GM12874 (cell line): Measurements from ENCODE around the gene INPP4B.

Experiments
- CTCF ChIP-seq: IDR thresholded peaks from 2 replicates; pipeline ENCODE4 v1.5.1; 2011; ENCODE audit warnings: low read depth, mild to moderate bottlenecking, control low read depth, low read length, moderate library complexity; ENCODE audit not compliant: insufficient read depth

INPP4B gene

DNA sequence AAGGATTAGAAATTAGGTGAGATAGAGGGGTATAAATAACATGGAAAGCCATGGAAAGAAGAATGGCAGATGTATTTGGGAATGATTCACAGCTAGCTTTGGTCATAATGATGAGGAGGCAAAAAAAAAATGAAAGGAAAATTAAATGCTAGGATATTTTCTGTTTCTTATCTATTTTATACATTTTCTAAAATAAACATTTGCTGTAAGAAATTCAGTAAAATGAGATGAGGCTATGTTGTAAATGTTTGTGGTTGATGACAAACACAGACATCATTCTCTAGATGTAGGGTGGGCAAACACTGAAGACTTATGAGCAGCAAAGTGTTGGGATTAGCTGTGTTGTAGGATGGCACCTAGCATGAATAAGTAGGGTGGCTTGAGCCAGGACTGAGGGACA lies 802.6 kb downstream of the INPP4B start:
- TF ChIP-seq CTCF, result no peak

DNA sequence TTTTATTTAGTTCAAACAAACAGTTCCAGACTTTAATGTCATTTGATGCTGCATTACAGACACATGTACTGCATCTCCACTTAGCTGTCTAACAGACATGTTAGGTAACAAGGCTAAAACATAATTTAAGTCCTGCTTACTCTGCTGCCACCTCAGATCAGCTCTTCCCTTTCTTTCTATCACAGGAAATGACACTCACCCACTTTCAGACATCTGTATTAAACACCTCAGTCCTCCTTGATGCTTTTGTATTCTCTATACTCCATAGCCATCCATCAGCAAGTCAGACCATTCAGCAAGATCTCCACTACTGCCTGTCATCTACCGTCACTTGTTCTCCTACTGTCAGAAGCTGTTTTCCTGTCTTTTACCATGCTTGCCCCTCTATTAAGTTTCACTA lies 804.3 kb downstream of the INPP4B start:
- TF ChIP-seq CTCF, result no peak

GRCh38 chr4:142040043-142040442 lies 806.1 kb downstream of the INPP4B start:
- TF ChIP-seq CTCF, result no peak

DNA sequence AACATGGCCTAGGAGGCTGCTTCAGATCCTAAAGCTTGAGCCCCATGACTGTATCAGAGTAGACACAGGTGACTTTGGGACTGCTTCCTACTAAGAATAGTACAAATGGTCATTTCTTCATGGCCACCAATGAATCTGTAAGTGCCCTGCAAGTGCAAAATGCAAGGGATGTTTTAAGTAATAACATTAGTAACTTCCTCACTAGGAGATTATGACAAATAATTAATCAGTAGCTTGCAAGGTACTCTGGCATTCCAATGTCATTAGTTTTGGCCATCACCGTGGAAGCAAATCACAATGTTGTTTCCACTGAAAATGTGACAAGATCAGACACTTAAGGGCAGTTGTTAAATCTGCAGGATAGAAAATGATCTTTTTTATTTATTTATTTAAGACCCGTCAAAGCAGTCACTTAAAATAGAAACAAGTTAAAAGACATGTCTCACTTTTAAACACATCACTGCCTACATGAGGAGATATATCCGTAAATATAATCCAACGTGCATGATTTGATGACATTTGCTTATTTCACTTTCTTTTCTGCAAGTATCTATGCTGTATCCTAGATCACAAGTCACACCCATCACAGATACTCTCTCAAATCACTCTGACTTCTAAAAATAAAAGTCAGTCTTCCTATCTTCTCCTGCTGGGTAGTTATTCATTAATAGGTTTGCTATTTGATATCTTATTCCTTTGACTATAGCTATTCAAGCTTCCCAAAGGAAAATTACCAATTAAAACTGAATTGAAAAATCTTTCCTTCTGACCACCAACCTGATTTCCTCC lies 809.1 kb downstream of the INPP4B start:
- no peak for TF ChIP-seq CTCF

DNA sequence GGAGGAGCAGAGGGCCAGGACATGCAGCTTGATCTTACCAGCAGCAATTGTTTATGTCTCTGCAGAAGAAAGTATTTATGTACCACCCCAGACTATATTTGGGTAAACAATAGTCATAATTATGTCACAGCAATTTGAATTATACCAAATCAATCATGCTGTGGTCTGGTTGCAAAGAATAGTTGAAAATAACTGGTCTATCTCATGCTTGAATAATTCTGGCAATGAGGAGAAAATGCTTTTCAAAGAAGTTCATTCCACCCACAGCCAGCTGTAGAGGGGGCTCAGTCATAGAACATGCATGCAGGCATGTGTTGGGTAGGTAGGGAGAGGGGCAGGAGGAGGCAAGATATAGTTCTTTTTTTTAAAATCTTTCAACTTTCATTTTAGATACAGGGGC lies 810.5 kb downstream of the INPP4B start:
- TF ChIP-seq CTCF, result no peak

GRCh38 chr4:142034101-142034500 lies 812.0 kb downstream of the INPP4B start:
- TF ChIP-seq CTCF, result no peak

GRCh38 chr4:142030010-142030409 lies 816.1 kb downstream of the INPP4B start:
- TF ChIP-seq CTCF, result no peak
